AG10803 (cell line): ENCODE results near the gene SNCB.

ENCODE experiments used
- DNase-seq: peaks from one replicate; pipeline ENCODE4 v3.0.0; 2010; ENCODE audit warnings: low read depth
- H3K4me3 ChIP-seq: 2 replicates; pipeline ENCODE4 v1.5.1; 2011; ENCODE audit warnings: mild to moderate bottlenecking, low read length, control low read depth
- CTCF ChIP-seq: conservative IDR thresholded peaks from 2 replicates; pipeline ENCODE4 v1.5.1; 2011; ENCODE audit warnings: mild to moderate bottlenecking, low read length, control low read depth, inconsistent platforms

SNCB gene

GRCh38 chr5:176660860-176661641, 30.7 kb upstream of the SNCB start:
- no peak overlapping the region for H3K4me3 ChIP-seq
- TF ChIP-seq CTCF, result peak; percentile 91
- peak; percentile 54 for DNase-seq

GRCh38 chr5:176660530-176660859, 30.2 kb upstream of the SNCB start:
- no peak overlapping the region for H3K4me3 ChIP-seq
- no peak for DNase-seq
- no peak for TF ChIP-seq CTCF

- H3K4me3 ChIP-seq, result no peak overlapping the region
- TF ChIP-seq CTCF, result no peak
- DNase-seq, result no peak
These were observed 29.6 kb upstream of the SNCB start for GRCh38 chr5:176659860-176660461.

GRCh38 chr5:176659512-176659839, 29.1 kb upstream of the SNCB start:
- no peak for DNase-seq
- no peak for TF ChIP-seq CTCF
- H3K4me3 ChIP-seq, result no peak overlapping the region

- TF ChIP-seq CTCF, result no peak
- peak; percentile 53 for DNase-seq
- H3K4me3 ChIP-seq, result no peak overlapping the region
These were observed 28.6 kb upstream of the SNCB start for GRCh38 chr5:176658817-176659511.

GRCh38 chr5:176658007-176658599, 27.8 kb upstream of the SNCB start:
- no peak overlapping the region for H3K4me3 ChIP-seq

More at GRCh38 chr5:176658007-176658599, 27.8 kb upstream of the SNCB start:
- DNase-seq, result peak; percentile 70
- TF ChIP-seq CTCF, result peak; percentile 90
